ENCODE results near the gene CD82.

Gene CD82

DNA sequence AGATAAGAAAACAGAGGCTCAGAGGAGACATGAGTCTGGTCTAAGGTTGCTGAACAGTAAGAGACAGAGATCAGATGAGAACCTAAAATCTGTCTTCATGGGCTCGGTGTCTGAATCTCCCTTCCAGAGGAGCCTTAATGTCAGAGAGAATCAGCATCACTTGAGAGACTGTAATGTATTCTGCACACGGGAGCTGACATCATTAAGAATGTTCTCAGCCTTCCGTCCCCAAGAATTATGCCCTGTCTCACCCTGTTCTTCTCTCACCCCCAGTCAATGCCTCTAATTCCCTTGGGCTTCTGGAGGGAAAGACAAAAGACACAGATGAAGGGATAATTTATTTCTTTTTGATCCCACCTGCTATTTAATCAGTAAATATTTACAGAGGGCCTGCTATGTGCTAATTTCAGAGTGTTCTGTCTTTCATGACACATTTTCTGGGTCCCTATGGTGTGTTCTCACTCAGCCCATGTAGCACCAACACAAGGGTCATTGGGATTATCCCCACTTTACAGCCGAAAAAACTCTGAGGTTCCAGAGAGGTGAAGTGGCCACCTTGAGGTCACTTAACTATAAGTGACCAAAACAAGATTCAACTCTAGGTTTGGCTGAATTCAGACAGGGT is 61.8 kb downstream of the CD82 start:
- Histone ChIP-seq H3K9ac (ENCODE audit: low read length) (no peak overlapping the region), H4K20me1 (ENCODE audit: insufficient read depth, low read length) (no peaks in the 10 kb centered on the region), H3K27me3 (ENCODE audit: low read depth, low read length) (peaks cover 7% of the 10 kb centered on the region), H3K4me3 (ENCODE audit: low read length) (no peak overlapping the region), H3K36me3 (replicated peaks; ENCODE audit: low read depth, low read length) (no peaks in the 10 kb centered on the region), H3K9me3 (ENCODE audit: insufficient read depth, low read length) (0 out of 2 replicates have a peak, but pooled peaks cover 4% of the 10 kb centered on the region), H3K4me1 (ENCODE audit: low read length) (peaks cover 25% of the 10 kb centered on the region), H3K79me2 (ENCODE audit: low read length) (no peaks in the 10 kb centered on the region), H3K27ac (ENCODE audit: low read length) (no peak overlapping the region), H2AFZ (ENCODE audit: low read depth, low read length) (no peak overlapping the region), H3K4me2 (ENCODE audit: low read length) (no peak overlapping the region)
- no peak for TF ChIP-seq EZH2phosphoT487 (IDR thresholded peaks at IDR 0.05; ENCODE audit: low read depth)
- TF ChIP-seq CTCF (IDR thresholded peaks at IDR 0.05; ENCODE audit: low read depth, low read length), result no peak

DNA sequence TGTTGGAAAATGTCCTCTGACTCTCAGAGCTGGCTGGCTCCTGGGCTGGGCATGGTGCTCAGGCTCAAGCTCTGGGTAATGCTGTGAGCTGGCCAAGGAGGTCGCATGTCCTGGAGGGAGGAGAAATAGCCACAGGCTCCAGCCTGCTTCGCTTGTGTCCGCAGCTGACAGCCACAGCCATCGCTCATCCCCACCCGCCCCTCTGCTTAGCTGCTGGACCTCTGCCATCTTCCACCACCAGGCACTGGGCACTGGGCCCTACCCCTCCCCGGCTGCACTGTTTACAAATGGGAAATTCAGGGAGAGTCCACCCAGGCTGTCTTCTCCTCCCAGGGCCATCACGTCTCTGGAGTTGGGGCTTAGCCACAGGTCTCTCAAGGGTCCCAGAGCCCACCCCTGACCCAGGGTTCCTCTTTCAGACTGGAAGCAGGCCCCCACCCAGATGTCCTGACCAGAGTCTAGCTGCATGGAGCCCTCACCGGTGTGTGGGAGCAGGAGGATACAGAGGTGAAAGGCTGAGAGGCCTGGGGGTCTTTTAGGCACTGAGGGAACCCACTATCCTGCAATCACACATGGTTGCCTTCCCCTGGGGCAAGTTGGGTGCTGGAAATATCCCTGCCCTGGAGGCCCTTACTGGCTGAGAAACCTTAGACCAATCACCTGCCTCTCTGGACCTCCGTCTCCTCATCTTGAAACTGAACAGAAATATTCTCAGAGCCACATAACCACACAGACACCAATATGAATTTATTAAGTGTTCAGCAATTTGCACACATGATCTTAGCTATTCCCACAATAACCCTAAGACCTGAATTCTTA is 62.7 kb downstream of the CD82 start:
- Histone ChIP-seq H3K9ac (ENCODE audit: low read length) (no peak overlapping the region), H3K27me3 (ENCODE audit: low read depth, low read length) (peaks cover 7% of the 10 kb centered on the region), H3K27ac (ENCODE audit: low read length) (no peak overlapping the region), H3K4me3 (ENCODE audit: low read length) (no peak overlapping the region), H3K79me2 (ENCODE audit: low read length) (no peaks in the 10 kb centered on the region), H3K36me3 (replicated peaks; ENCODE audit: low read depth, low read length) (no peaks in the 10 kb centered on the region), H3K4me1 (ENCODE audit: low read length) (peaks cover 28% of the 10 kb centered on the region), H4K20me1 (ENCODE audit: insufficient read depth, low read length) (no peaks in the 10 kb centered on the region), H3K4me2 (ENCODE audit: low read length) (peak overlapping the region; percentile 18), H2AFZ (ENCODE audit: low read depth, low read length) (no peak overlapping the region), H3K9me3 (ENCODE audit: insufficient read depth, low read length) (0 out of 2 replicates have a peak, but pooled peaks cover 4% of the 10 kb centered on the region)
- TF ChIP-seq EZH2phosphoT487 (IDR thresholded peaks at IDR 0.05; ENCODE audit: low read depth) (no peak), CTCF (IDR thresholded peaks at IDR 0.05; ENCODE audit: low read depth, low read length) (no peak)

DNA sequence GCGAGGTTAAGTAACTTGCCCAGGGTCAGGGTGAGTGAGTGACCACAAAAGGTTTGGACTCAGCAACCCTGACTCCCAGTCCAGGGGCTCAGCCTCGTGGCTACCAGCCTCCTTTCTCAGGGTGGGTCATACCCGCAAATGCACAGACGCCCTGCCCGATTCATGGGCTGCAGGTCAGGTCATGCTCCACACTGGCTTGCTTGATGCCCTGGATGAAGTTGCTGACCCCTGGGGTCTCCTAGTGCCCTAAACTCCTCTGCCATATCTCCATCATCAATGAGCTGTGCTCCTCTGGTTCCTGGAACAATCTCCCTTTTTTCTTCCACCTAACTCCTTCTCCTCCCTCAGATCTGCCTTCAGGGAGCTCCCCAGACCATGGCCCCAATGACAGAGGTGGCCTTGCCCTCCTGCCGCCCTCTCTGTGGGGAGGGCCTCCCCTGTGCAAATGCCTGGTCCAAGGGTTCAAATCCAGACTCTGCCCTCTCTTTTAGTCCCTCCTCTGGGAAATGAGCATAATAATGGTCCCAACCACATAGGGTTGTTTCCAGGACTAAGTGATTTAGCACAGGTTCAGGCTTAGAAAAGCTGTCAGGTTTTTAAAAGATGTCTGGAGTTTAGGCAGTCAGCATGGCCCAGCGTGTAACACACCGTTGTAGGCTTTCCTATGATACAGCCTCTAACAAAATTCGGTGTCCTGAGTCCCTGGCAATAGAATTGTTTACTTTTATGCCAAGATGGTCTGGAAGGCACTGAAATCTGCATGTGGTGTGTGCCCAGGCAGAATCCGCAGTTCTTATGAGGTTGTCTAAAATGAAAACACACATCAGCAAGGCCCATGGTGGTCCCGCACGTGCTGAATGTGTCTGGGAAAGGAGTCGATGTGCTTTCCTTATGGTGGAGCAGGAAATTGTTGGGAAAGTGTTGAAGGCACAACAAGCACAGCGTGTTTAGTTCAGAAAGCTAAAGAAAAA is 63.6 kb downstream of the CD82 start:
- no peak overlapping the region for H3K27ac ChIP-seq (ENCODE audit: low read length)
- H3K9ac ChIP-seq (ENCODE audit: low read length), result no peak overlapping the region
- H3K4me1 ChIP-seq (ENCODE audit: low read length), result peaks cover 22% of the 10 kb centered on the region
- no peaks in the 10 kb centered on the region for H3K36me3 ChIP-seq (replicated peaks; ENCODE audit: low read depth, low read length)
- H3K4me2 ChIP-seq (ENCODE audit: low read length), result peak overlapping the region; percentile 18
- TF ChIP-seq CTCF (IDR thresholded peaks at IDR 0.05; ENCODE audit: low read depth, low read length), result no peak
- no peak for TF ChIP-seq EZH2phosphoT487 (IDR thresholded peaks at IDR 0.05; ENCODE audit: low read depth)
- no peaks in the 10 kb centered on the region for H3K79me2 ChIP-seq (ENCODE audit: low read length)
- H4K20me1 ChIP-seq (ENCODE audit: insufficient read depth, low read length), result no peaks in the 10 kb centered on the region
- H3K9me3 ChIP-seq (ENCODE audit: insufficient read depth, low read length), result 0 out of 2 replicates have a peak, but pooled peaks cover 4% of the 10 kb centered on the region
- H3K27me3 ChIP-seq (ENCODE audit: low read depth, low read length), result peaks cover 7% of the 10 kb centered on the region
- H3K4me3 ChIP-seq (ENCODE audit: low read length), result no peak overlapping the region
- no peak overlapping the region for H2AFZ ChIP-seq (ENCODE audit: low read depth, low read length)

Measured in OCI-LY3 (cell line).